Stimulated activated CD8-positive, alpha-beta memory T cell treated with anti-CD3 and anti-CD28 coated beads, Interleukin-15, amount 100 ng/mL, for 1 hour (primary cell): ENCODE results near the gene TTC27.
"Not testable (repeated sequence)": the region's sequence is repeated elsewhere in the genome, so short reads cannot be mapped to it uniquely, and the experiment has no call there.

Experiments
- DNase-seq: peaks from one replicate; pipeline ENCODE4 v3.0.0-alpha.2; 2020; ENCODE audit warnings: low read depth

The TTC27 gene

DNA sequence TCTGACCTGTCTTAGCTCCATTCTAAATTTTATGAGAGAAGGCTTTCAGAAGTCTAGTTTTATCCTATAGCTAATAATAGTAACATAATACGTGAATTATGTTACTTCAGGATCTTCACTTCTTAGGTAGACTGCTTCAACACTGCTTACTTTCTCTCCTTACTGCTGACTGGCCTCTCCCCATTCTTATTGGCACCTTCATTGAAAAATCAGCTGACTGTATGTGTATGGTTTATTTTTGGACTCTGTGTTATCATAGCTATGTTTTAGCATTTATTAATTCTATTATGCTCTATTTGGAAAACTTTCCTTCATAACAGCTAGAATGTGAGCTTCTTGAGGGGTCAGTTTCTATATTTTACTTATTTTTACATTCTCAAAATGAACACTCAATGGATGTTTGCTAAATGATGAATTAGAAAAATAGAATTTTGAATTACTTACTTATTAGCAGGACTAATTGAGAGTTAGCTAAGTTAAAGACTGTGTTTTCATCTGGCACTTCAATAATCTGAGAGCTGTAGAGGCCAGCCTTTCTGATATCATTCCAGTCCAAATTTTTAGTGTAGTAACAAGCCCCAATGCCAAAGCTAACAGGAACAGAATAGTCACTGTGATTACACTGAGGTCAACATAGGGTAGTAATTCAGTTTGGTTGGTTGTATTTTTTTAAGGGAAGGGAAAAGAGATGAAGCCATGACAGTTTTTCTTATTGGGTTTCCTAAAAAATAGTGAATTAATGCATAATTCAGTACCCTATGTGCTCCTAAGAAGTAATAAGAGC is 92.3 kb downstream of the TTC27 start:
- no peak for DNase-seq

- no peak for DNase-seq
Measured at GRCh38 chr2:32720771-32721170, 92.9 kb downstream of the TTC27 start.

GRCh38 chr2:32721376-32721775 is 93.5 kb downstream of the TTC27 start:
- DNase-seq: no peak

DNA sequence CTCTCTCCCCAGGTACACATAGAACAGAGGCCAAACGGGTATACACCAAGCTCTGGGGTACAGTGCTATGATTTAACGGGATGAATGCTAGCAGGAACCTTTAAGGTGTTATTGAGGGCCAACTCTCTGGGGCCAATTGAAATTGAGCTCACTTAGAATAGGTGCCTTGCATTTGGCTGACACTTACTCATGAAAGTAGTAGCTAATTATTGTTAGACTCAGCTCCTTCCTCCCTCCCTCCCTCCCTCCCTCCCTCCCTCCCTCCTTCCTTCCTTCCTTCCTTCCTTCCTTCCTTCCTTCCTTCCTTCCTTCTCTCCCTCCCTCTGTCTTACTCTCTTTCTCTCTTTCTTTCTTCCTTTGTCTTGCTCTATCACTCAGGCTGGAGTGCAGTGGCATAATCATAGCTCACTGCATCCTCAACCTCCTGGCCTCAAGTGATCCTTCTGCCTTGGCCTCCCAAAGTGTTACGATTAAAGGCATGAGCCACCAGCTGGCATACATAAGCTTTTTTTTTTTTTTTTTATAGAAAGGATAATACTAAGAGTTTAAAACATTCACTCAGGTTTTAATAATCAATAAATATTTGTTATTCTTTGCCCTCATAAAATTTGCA is 95.7 kb downstream of the TTC27 start:
- DNase-seq: no peak

GRCh38 chr2:32726678-32727077 is 98.8 kb downstream of the TTC27 start:
- not testable (repeated sequence) for DNase-seq

DNA sequence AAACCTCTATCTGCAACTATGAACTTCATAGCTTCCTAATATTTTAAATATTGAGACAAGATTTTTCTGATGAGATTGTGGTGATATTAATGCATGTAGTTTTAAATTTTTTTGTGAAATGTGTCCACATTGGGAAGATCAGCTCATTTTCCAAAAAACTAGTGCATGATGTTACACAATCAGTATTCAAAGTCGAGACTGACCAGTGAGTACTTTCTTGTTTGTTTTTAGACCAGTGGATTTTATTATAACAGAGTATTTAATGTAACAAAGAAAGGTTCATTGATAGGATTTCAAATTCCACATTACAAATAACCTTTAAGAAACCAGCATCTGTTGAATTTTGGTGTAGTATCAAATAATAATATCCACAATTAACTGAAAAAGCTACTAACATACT is 99.3 kb downstream of the TTC27 start:
- no peak for DNase-seq

- DNase-seq: not testable (repeated sequence)
Measured at GRCh38 chr2:32730958-32731357, 103.1 kb downstream of the TTC27 start.

DNA sequence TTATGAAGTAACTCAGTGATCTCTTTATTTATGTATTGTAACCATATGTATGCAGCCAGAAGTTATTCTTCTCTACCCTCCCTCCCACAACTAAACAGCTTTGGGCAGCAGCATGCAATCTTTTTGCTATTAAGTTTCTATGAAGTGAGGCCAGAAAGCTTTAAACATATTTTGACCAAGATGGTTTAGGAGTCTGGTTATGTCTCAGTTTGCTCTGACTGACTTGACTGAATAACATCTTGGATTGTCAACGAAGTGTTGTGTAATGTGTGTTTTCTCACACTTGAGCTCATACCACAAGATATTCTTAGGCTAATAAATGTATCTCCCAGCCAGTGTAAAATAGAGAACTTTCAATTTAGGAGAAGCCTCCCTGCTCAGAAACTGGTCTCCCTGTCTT is 104.3 kb downstream of the TTC27 start:
- DNase-seq: no peak

- DNase-seq: no peak
Measured at GRCh38 chr2:32732912-32733472, 105.1 kb downstream of the TTC27 start.

DNA sequence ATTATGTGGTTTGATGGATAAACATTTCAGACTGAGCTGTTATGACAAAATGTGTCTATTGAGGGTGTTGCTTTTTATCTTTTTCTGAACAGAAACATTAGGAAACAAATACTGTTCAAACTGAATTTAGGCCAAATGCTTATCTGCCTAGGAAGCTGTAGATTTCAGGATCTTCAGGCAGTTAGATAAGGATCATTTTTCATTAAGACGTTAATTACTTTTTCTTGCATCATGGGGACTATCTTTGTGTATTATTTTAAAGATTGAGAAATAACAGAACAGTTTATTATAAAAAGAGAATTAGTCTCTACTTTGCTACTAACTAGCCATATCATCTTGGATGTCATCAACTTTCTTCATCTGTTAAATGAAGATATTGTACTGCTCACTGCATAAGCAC is 107.5 kb downstream of the TTC27 start:
- no peak for DNase-seq

GRCh38 chr2:32738939-32739338 is 111.1 kb downstream of the TTC27 start:
- DNase-seq: no peak

DNA sequence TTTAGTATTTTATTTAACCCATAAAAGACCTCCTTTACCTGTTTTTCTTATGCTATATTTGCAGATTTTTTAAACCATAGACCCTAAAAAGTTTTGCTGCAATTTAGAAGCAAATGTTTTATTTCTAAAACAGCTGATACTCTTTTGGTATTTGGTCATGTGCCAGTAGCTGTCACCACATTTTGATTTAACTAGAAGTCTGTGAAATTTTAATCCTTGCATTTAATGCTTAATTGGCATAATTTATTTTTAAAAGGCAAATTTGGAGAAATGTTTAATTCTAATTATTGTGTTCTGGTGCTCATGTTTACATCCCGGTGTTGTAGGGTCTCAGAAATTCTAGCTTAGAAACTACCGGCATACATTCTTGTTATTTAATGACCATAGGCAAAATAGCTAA is 111.8 kb downstream of the TTC27 start:
- DNase-seq: no peak

- DNase-seq: no peak
Measured at GRCh38 chr2:32741575-32741974, 113.7 kb downstream of the TTC27 start.

DNA sequence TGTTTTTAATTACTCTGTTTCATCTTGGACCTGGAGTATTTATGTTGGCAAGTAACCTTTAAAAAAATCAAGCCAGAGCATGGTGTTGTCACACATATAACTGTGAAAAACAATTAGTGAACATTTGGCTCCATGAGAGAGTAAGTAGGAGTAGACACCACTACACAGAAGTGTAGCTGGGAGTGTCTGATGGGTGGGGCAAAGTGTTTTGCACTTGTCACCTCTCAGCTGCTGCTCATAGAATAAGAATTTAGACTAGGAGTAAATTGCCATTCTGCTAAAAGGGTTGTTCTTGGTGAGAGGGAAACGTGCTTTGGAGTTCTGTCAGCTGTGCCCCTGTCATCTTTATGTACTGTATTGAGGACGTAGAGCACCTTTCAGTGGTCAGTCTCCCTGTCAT is 114.5 kb downstream of the TTC27 start:
- no peak for DNase-seq

DNA sequence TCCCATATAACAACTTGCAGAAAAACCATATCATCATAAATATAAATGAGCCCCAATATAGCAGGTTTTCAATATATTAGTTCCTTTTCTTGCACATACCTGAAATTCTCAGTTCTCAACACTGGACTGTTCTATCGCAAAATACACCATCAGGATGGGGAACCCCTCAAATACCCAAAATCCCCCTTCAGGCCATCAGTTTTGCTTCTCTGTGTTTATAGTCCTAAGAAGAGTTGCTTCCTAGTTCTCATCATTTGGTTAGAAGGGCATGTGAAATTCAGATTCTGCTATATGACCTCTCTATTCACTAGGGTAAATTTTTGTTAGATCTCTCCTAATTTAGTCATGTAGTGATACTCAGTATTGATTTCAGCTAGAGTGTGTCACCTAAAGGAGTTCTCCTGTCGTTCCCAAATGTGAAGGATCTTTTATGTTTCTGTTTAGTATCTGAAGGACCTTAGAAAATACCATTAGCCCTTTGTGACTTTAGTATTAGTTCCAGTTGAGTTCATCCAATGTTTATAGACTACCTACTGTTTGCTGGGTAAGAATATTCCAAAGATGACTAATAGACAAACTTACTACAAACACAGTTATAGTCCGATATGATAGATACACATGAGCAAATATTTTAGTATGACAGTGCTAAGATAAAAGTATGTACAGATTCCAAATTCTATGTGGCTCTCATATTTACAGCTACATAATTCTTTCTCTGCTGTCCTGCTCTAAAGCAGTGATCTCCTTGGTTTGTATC is 115.8 kb downstream of the TTC27 start:
- DNase-seq: no peak

DNA sequence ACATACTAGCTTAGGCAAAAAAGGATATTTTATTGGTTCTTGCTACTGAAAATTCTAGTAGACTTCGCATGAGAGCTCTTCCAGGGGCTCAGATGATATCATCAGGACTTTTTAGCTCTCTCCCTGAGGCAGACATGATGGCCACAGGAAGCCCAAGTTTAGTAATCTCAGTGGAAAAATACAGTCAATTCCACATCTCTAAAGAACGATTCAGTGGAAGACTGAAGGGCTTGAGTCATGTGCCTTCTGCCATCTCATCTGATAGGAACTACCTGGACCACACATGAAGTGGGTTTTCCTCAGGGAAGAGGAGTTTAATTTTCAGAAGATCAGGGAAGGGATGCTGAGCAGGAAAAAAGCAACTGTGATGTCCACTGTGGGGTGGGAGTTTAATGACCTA is 117.3 kb downstream of the TTC27 start:
- no peak for DNase-seq

DNA sequence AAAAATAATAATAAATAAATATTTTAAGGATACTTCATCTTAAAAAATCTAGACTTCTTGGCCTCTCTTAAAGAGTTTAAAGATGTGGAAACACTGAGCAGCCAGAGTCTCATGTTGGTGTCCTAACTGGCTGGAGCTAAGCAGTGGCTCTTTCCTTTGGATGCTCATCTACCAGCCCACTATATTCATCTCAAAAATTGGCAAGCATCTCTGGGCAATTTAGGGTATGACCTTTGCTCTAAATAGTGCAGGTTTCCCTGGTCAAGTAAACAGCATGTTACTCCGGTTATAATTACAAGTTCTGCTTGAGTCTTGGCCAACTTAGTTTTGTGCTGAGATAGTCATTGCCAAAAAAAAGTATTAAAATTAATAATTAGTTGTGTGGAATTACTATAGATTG is 117.8 kb downstream of the TTC27 start:
- DNase-seq: no peak

DNA sequence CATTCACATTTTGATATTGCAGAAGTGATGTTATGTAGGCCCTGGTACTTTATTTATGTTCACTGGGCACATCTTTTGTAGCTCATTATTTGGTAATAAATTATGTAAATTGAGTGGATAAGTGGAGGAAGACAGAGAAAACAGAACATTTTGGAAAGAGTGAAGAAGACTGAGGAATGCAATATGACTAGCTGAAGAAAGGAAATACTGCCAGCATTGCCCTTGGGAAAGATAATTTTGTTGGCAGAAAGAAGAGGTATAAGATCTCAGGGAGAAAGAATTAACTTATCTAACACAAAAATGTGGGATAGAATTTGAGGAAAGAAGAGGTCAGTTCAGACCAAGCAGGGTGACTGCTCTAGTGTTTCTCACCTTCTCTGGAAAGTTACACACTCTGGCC is 118.8 kb downstream of the TTC27 start:
- DNase-seq: no peak

- no peak for DNase-seq
Measured at GRCh38 chr2:32748158-32748557, 120.3 kb downstream of the TTC27 start.

GRCh38 chr2:32750880-32751279 is 123.0 kb downstream of the TTC27 start:
- no peak for DNase-seq

DNA sequence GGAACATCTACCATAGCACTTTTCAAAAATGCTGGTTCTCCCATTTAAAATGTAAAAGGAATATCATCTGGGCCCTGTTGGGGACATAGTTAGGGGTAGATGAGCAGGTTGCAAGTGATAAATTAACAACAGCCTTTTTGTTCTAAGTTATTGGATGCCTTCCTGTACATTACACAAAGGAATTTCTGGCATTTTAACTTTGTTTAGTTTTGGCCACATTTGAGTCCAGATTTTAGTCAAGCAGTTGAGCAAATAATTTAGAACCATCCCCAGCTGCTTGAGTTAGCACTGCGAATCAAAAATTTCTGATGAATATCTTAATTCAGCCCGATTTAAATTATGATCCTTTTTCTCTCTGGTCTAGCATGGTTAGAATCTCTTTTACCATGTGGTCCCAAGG is 124.4 kb downstream of the TTC27 start:
- no peak for DNase-seq

DNA sequence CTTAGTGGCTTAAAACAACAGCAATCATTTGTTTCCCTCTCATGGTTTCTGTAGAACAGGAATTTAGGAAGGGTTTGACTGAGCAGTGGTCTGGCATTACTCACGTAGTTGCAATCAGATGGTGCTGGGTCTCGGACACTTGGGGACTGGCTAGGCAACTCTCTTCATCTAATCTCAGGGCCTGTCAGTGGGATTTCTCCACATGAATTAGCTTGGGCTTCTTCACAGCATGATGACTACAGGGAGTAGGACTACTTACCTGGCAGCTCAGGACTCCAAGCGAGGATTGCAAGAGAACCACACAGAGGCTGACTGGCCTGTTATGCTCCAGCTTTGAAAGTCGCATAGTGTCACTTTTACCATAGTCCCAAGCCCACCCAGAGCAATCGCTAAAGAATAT is 125.1 kb downstream of the TTC27 start:
- DNase-seq: no peak

DNA sequence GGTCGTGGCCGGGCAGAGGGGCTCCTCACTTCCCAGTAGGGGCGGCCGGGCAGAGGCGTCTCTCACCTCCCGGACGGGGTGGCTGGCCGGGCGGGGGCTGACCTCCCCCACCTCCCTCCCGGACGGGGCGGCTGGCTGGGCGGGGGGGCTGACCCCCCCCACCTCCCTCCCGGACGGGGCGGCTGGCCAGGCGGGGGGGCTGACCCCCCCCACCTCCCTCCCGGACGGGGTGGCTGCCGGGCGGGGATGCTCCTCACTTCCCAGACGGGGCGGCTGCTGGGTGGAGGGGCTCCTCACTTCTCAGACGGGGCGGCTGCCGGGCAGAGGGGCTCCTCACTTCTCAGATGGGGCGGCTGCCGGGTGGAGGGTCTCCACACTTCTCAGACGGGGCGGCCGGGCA is 126.8 kb downstream of the TTC27 start:
- DNase-seq: not testable (repeated sequence)
